GM21528 (cell line): ENCODE results near the gene ZNF367.

ENCODE experiments used
- ATAC-seq: cut with Tn5 transposase; IDR thresholded peaks from one replicate; pipeline ENCODE4 v1.9.1; 2021; ENCODE audit warnings: mild to moderate bottlenecking, moderate library complexity; ENCODE audit not compliant: unreplicated experiment, low FRiP score

Gene ZNF367

GRCh38 chr9:96408409-96409280, 9.5 kb downstream of the ZNF367 start:
- no peak for ATAC-seq

- ATAC-seq: no peak
Observed at GRCh38 chr9:96400132-96400910, 17.8 kb downstream of the ZNF367 start.

GRCh38 chr9:96399325-96399633, 18.9 kb downstream of the ZNF367 start:
- ATAC-seq: no peak

DNA sequence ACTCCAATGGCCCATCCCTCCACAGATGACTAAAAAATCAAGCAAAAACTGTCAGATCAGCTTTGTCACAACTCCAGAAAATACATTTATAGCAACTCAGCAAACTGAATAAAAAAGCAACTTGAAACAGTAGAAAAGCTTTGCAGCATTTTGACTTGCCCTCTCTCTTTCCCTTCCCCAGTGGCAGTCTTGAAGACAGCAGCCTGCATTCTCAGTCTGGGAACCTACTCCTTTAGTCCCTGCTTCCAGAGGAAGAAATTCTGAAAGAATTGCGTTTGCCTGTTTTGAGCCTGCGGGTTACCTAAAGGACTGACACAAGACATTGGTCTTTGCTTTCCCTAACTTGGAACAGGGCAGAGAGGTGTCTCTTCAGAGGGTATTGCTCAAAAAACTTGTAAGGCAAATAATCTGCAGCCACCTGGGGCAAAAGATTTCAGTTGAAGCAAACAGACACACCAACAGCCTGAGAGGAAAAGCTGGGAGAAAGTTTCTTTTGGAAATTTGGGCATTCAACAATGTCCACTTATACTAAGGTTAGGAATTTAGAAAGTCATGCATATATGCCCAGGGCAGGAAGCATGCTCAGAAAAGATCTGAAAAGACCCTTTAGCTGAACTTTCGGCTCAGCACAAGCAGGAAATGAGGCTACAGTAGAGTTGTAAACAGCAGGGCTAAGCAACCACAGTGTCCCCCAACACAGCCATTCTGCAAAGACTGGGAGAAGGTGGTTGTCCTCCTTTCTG, 19.4 kb downstream of the ZNF367 start:
- ATAC-seq: no peak

GRCh38 chr9:96395964-96396363, 22.2 kb downstream of the ZNF367 start:
- ATAC-seq: no peak

DNA sequence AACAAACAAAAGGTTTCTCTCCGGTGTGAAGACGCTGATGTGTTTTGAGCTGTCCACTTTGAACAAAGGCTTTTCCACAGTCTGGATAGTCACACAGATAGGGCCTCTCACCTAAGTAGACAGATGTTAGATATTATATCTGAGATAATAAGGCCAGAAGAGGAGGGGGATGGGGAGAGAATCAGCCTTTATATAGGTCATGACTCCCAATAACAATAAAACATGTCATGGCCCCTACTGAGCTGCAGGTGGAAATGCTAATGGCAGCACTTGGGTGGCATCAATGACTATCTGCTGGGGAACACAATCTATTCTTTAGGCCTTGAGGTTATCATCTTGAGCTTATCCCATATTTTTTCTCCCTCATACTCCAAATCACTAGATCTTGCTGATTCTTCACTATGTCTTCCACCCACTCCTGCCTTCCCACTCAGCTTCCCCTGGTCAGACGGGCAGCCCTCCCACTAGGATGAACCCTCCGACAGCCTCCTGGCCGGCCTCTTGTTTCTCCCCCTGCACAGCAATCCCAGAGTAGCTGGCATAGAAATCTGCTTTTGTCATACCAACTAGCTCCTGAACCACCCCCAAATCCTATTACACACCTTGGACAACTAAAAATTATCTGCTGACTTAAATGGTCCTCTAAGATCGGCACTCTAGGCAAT, 23.2 kb downstream of the ZNF367 start:
- ATAC-seq: no peak

DNA sequence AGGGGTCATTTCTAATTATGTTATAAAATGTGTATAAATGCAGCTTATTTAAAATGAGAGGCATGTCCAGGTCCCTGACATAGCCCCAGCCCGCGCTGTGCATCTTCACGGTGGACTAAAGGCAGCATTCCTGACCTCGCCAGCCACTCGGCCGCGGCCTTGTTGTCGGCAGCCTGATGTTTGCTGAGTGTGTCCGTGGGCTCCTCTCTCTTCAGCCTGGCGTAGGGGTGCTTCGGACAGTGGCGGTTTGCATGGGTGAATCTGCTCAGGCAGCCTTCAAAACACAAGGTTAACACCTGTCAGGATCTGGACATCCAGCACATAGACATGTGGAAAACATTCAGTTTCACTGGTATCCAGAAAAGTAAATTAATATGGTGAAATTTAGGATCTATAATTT, 25.9 kb downstream of the ZNF367 start:
- no peak for ATAC-seq

DNA sequence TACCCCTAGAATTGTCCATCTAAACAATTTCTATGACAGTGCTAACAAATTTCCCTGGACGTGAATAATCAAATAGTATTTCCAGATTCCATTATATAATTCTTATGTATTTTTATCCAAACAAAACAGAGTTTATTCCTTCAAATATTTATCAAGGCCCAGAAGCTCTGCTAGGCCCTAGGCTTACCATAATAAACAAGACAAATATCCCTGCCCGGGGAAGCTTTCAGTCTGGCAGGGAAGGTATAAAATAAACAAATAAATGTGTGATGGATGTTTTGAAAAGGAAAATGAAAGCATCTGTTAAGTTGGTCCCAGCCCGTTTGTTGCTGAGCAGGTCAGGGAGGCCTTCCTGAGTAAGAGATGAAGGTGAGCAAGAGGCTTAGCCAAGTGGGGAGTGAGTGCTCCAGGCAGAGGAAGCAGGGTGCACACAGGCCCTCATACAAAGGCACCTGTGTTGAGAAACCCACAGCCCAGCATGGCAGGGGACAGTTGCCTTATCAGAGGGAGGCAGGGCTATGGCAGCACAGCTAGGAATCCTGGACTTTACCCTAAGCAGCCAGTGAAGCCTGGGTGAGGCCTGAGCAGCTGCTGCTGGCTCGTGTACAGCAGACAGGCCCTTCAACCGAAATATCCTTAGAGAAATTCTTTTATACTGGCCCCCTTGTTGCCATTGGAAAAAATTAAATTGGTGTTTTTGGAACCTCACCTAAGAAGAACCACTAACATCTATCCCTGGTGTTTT, 27.0 kb downstream of the ZNF367 start:
- no peak for ATAC-seq

DNA sequence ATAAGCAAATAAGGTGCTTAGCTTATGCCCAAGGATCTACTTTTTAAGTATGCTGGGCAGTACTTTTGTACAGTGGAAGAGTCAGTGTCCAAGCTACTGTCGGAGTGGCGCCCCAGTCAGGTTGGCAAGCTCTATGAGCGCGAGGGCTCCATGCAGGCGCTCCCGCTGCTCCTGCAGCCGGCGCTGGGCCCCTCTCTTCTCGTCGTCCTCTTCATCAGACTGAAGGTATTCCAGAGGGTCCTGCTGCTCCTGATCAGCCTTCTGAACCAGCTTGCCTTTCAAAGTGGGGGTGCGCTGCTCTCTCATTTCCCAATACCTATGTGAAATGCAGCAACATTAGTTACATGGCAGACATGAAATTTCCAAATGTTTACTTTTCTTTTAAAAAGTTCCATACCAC, 30.0 kb downstream of the ZNF367 start:
- no peak for ATAC-seq

GRCh38 chr9:96386157-96386556, 32.0 kb downstream of the ZNF367 start:
- no peak for ATAC-seq

- ATAC-seq: no peak
Observed at GRCh38 chr9:96383165-96383942, 34.8 kb downstream of the ZNF367 start, which contains the start of gene SLC35D2. Gene SLC35D2, minus strand, starts transcription at chr9:96383711. Its CDS starts 77 bp downstream, at chr9:96383634.

- ATAC-seq: no peak
Observed at GRCh38 chr9:96382839-96383164, 35.4 kb downstream of the ZNF367 start.

DNA sequence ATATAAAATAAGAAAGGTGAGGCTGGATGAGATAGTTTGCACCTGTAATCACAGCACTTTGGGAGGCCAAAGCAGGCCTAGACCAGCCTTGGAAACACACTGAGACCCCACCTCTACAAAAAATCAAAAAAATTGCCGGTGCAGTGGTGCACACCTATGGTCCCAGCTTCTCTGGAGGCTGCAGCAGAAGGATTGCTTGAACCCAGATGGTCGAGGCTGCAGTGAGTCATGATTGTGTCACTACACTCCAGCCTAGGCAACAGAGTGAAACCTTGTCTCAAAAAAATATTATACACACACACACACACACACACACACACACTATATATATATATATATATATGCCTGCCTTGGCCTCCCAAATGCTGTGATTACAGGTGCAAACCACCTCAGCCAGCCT, 36.0 kb downstream of the ZNF367 start:
- no peak for ATAC-seq

DNA sequence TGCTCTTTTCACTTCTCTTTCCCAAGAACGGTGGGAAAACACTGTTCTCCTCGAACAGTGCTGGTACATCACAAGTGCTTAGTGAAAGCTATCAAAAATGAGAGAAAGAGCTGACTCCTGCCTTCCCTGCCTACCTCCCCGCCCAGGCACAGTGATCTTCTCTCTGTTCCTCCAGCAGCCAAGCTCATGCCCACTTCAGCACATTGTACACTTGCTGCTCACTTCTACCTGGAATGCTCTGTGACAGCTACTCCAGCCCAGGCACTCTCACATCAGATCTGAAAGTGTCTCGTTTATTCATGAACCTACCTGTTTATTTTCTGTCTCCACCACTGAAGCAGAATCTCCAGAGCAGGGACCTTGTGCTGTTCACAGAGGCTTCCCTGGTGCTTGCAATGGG, 36.5 kb downstream of the ZNF367 start:
- no peak for ATAC-seq

DNA sequence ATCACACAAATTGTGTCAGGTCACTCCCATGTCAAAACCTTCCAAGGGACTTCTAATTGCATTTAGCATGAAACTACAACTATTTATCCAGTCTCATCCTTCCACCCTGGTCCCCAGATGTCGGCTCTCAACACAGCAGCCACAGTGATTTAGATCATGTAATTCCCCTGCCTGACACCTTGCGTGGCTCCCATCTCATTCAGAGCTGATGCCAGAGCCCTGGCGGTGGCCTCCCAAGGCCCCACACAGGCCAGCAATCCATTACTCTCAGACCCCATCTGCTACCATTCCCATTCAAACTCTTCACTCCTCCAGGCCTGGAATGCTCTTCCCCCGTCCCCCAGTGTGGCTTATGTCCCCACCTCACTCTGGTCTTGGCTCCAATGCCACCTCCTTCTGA, 37.0 kb downstream of the ZNF367 start:
- ATAC-seq: no peak

DNA sequence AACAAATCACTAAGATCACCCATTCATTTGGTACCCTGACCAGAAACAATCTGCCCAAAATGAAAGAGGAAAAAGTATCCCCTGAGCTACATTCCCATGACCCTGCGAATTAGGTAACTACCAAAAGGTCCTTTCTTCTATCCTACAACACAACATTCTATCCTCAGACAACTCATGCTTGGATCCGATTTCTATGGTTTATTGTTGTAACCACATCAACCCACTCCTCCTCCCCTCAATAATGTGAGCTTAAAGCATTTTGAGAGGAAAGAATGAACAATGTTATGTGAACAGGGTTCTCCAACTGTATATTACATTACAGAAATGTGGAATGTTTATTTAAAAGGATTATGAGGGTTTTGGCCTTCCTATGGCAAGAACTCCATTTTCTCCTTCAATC, 38.7 kb downstream of the ZNF367 start:
- no peak for ATAC-seq

DNA sequence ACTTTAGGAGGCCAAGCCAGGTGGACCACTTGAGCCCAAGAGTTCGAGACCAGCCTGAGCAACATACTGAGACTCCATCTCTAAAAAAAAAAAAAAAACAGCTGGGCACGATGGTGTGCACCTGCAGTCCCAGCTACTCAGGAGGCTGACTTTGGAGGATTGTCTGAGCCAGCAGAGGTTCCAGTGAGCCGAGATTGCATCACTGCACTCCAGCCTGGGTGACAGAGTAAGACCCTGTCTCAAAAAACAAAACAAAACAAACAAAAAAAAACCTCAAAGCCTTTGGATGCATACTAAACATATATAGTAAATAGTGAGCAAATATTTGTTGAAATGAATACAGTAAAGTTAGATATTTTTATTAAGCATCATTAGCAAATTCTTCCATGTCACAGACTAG, 40.0 kb downstream of the ZNF367 start:
- no peak for ATAC-seq

DNA sequence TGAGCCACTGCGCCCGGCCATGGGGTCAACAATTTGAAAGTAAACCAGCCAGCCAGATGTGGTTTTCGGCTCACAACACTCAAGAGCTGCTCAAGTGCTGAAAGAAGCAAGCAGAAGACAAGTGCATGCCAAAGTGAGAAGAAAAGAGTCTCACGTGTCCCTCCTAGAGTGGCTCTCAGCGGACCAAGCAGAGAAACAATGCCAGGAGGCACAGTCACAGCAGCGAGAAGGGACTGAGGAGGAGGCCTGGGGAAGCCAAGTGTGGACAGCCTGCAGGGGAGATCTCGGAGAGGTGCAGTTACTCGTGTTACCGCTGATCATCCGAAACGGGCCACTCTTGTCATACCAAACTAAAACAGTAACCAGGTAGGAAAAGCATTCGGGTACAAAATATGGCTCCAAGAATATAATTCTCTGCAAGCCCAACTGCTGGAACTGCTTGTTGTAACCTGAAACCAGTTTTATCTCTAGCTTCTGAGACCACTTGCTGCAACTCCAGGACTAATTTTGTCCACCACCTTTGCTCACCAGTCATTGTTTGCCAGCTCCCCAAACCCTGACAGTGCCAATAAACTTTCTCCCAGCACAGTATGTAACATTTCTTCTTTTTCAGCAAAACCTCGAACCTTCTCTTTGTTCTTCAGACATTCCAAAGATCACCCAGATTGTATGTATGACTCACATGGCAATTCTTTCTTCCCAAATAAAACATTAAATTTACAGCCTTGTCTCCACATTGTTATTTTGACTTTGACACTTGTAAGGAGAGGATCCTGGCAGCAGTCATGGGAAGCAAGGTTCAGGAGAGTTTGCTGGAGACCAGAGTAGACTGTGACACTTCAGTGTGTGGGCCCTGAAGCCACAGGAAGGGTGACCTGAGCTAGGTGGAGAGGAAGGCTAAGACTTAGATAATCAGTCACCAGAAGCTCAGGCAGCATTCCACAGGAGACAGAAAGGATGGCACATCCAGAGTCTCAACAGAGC, 41.0 kb downstream of the ZNF367 start:
- ATAC-seq: no peak
